Body of pancreas (tissue), 4 donors: Measurements from ENCODE around the gene TCF3.

Experiments used
- CTCF ChIP-seq, 7 experiments: fragments of 450-650 bp in 4 of 7; fragments of 200-600 bp in 3 of 7; sonication (generic) in 3 of 7; IDR thresholded peaks; one replicate each; pipeline ENCODE4 v1.5.1; 2016 to 2019; ENCODE audit warnings: antibody characterized with exemption in 7 of 7
- POLR2A ChIP-seq, 3 donors: fragments of 450-650 bp; IDR thresholded peaks; one replicate each; pipeline ENCODE4 v1.6.1; 2016; ENCODE audit warnings: antibody characterized with exemption in 3 of 3, mild to moderate bottlenecking in 2 of 3

GRCh38 chr19:1651568-1652291 lies 685 bp downstream of the TCF3 start:
- TF ChIP-seq CTCF (IDR thresholded peaks at IDR 0.05) (no peak), POLR2A (IDR thresholded peaks at IDR 0.05) (no peak)
